ENCODE data around the gene CASP2.

DNA sequence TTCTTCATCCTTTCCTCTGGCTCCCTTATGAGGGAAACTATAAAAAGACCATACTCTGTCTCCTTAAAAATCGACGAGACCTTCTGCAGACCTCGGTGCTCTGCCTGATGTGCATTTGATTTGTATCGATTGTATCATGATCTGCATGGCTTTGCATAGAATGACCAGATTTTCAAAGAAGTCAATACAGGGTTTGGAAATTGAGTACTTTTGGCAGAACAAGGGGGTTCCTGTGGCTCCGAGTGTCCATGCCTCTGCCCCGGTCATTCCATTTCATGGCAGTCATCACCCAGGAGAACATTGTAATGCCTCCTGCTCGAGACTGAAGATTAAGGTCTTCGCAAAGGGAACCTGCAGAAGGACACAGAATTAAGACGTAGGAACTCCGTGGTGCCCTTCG, 685 bp downstream of the CASP2 start:
- TF ChIP-seq POLR2A (IDR thresholded peaks at IDR 0.05; ENCODE audit: low read length) (no peak), EHMT2 (IDR thresholded peaks at IDR 0.05; ENCODE audit: low read depth) (no peak), MAZ (IDR thresholded peaks at IDR 0.05; ENCODE audit: borderline replicate concordance, low read depth, low read length) (no peak), CBX8 (IDR thresholded peaks at IDR 0.05) (no peak), SREBF2 (IDR thresholded peaks at IDR 0.05) (no peak), SMC3 (IDR thresholded peaks at IDR 0.05) (no peak), FOSL2 (IDR thresholded peaks at IDR 0.05) (no peak), FOSL2 (CRISPR knock-in tag; IDR thresholded peaks at IDR 0.05) (no peak)
- TF ChIP-seq, protein P1, sequence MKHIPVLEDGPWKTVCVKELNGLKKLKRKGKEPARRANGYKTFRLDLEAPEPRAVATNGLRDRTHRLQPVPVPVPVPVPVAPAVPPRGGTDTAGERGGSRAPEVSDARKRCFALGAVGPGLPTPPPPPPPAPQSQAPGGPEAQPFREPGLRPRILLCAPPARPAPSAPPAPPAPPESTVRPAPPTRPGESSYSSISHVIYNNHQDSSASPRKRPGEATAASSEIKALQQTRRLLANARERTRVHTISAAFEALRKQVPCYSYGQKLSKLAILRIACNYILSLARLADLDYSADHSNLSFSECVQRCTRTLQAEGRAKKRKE (CRISPR knock-in tag; IDR thresholded peaks at IDR 0.05; ENCODE audit: low read depth), result no peak
- TF ChIP-seq, protein P2, sequence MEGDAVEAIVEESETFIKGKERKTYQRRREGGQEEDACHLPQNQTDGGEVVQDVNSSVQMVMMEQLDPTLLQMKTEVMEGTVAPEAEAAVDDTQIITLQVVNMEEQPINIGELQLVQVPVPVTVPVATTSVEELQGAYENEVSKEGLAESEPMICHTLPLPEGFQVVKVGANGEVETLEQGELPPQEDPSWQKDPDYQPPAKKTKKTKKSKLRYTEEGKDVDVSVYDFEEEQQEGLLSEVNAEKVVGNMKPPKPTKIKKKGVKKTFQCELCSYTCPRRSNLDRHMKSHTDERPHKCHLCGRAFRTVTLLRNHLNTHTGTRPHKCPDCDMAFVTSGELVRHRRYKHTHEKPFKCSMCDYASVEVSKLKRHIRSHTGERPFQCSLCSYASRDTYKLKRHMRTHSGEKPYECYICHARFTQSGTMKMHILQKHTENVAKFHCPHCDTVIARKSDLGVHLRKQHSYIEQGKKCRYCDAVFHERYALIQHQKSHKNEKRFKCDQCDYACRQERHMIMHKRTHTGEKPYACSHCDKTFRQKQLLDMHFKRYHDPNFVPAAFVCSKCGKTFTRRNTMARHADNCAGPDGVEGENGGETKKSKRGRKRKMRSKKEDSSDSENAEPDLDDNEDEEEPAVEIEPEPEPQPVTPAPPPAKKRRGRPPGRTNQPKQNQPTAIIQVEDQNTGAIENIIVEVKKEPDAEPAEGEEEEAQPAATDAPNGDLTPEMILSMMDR (IDR thresholded peaks at IDR 0.05), result no peak
- TF ChIP-seq, protein P3, sequence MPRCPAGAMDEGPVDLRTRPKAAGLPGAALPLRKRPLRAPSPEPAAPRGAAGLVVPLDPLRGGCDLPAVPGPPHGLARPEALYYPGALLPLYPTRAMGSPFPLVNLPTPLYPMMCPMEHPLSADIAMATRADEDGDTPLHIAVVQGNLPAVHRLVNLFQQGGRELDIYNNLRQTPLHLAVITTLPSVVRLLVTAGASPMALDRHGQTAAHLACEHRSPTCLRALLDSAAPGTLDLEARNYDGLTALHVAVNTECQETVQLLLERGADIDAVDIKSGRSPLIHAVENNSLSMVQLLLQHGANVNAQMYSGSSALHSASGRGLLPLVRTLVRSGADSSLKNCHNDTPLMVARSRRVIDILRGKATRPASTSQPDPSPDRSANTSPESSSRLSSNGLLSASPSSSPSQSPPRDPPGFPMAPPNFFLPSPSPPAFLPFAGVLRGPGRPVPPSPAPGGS (IDR thresholded peaks at IDR 0.05), result no peak
- TF ChIP-seq, protein P4, sequence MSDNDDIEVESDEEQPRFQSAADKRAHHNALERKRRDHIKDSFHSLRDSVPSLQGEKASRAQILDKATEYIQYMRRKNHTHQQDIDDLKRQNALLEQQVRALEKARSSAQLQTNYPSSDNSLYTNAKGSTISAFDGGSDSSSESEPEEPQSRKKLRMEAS (IDR thresholded peaks at IDR 0.05), result no peak

Measured in A549 (cell line).